K562 (cell line): ENCODE data around the gene FAM177B. TPM values are rescaled to one million over a fixed set of nuclear protein-coding genes. Genes with fewer than 3 reads are reported as not detected.

Source experiments
- CHAMP1 ChIP-seq: fragments of 450-650 bp; IDR thresholded peaks from 2 replicates; pipeline ENCODE4 v1.6.1; 2016; ENCODE audit warnings: mild to moderate bottlenecking
- E4F1 ChIP-seq: fragments of 250-450 bp; sonication (Bioruptor Pico); IDR thresholded peaks from 2 replicates; pipeline ENCODE4 v1.5.0; 2021; ENCODE audit warnings: mild to moderate bottlenecking, borderline replicate concordance
- ETV5 ChIP-seq: sonication (generic); formaldehyde crosslinking; IDR thresholded peaks from 2 replicates; pipeline ENCODE4 v1.4.0; 2020; ENCODE audit warnings: low read depth, mild to moderate bottlenecking, missing genetic modification reagents
- HDAC2 ChIP-seq: fragments of 450-650 bp; IDR thresholded peaks from 2 replicates; pipeline ENCODE4 v1.6.1; 2016; ENCODE audit warnings: mild to moderate bottlenecking
- MTA1 ChIP-seq: fragments of 450-650 bp; IDR thresholded peaks from 2 replicates; pipeline ENCODE4 v1.6.1; 2017; ENCODE audit warnings: borderline replicate concordance
- MYNN ChIP-seq, 2 experiments: sonication (generic); formaldehyde crosslinking in 1 of 2; IDR thresholded peaks; 2 replicates each; pipeline versions ENCODE4 v1.5.0 to v1.6.1; 2016 to 2020; ENCODE audit warnings: antibody characterized with exemption in 1 of 2, missing genetic modification reagents in 1 of 2
- PHB ChIP-seq: fragments of 250-450 bp; sonication (Bioruptor Pico); IDR thresholded peaks from 2 replicates; pipeline ENCODE4 v1.5.0; 2021
- PKNOX1 ChIP-seq: fragments of 450-650 bp; IDR thresholded peaks from 2 replicates; pipeline ENCODE4 v1.6.1; 2016
- PRDM10 ChIP-seq: fragments of 450-650 bp; IDR thresholded peaks from 2 replicates; pipeline ENCODE4 v1.6.1; 2018; ENCODE audit not compliant: partially characterized antibody
- PYGO2 ChIP-seq: fragments of 450-650 bp; IDR thresholded peaks from 2 replicates; pipeline ENCODE4 v1.6.1; 2016; ENCODE audit warnings: mild to moderate bottlenecking, missing genetic modification characterization, moderate library complexity, missing compliant biosample characterization
- RBM17 ChIP-seq: fragments of 200-400 bp; formaldehyde crosslinking; IDR thresholded peaks from 2 replicates; pipeline ENCODE4 v1.6.1; 2017; ENCODE audit warnings: low read depth, mild to moderate bottlenecking, low read length, borderline replicate concordance
- SETDB1 ChIP-seq: IDR thresholded peaks from one replicate; pipeline ENCODE4 v1.6.1; 2012; ENCODE audit warnings: low read length, control low read depth, inconsistent platforms
- SMAD4 ChIP-seq: fragments of 250-450 bp; sonication (Bioruptor Pico); conservative IDR thresholded peaks from 2 replicates; pipeline ENCODE4 v1.8.0; 2021; ENCODE audit warnings: inconsistent platforms, mild to moderate bottlenecking, moderate library complexity
- SP1 ChIP-seq: sonication (generic); formaldehyde crosslinking; IDR thresholded peaks from 2 replicates; pipeline ENCODE4 v1.8.1; 2022; ENCODE audit warnings: mild to moderate bottlenecking, missing genetic modification reagents
- TCFL5 ChIP-seq: fragments of 250-450 bp; sonication (Bioruptor Pico); conservative IDR thresholded peaks from 2 replicates; pipeline ENCODE4 v1.6.1; 2021; ENCODE audit warnings: mild to moderate bottlenecking, moderate library complexity, matching md5 sums
- ZEB2 ChIP-seq: fragments of 450-650 bp; IDR thresholded peaks from 2 replicates; pipeline ENCODE4 v1.6.1; 2016
- ZNF282 ChIP-seq: sonication (generic); formaldehyde crosslinking; IDR thresholded peaks from 2 replicates; pipeline ENCODE4 v1.8.1; 2023; ENCODE audit warnings: missing genetic modification reagents
- ZNF699 ChIP-seq: fragments of 250-450 bp; sonication (Bioruptor Pico); IDR thresholded peaks from 2 replicates; pipeline ENCODE4 v1.8.0; 2021; ENCODE audit warnings: mild to moderate bottlenecking, moderate library complexity; ENCODE audit not compliant: insufficient replicate concordance
- ZNF830 ChIP-seq: fragments of 250-450 bp; sonication (Bioruptor Pico); IDR thresholded peaks from 2 replicates; pipeline ENCODE4 v1.5.0; 2021; ENCODE audit warnings: mild to moderate bottlenecking
- polyA plus RNA-seq, 8 experiments: library from polyadenylated mRNA; depleted of rRNA in 4 of 8; stranded (reverse) in 5 of 8; unstranded in 3 of 8; fragments of >200 nt; fragmentation: Nextera tagmentation in 2 of 8; fragmentation: Illumina TruSeq in 1 of 8; extraction: Ambion mirVana in 2 of 8; extraction: Trizol in 1 of 8; gene quantifications; 2 replicates each; pipeline versions ENCODE4 v1.2.1 to v1.2.3, GENCODE V29; 2011 to 2014; ENCODE audit warnings: inconsistent platforms in 1 of 8, missing spikeins in 1 of 8
- total RNA-seq, 7 experiments: library from RNA; depleted of rRNA in 6 of 7; stranded (reverse); fragments of >200 nt in 6 of 7; fragmentation: Illumina TruSeq in 2 of 7; extraction: Trizol in 2 of 7; gene quantifications; 2 replicates each; pipeline versions ENCODE4 v1.2.1 to v1.2.3, GENCODE V29; 2011 to 2021; ENCODE audit warnings: low replicate concordance in 1 of 7

Gene FAM177B
- total and polyA plus RNA-seq, 9 of the 15 experiments (the other 6 are each of a cell fraction or from before 2014, with no cell fraction given) = not detected

GRCh38 chr1:222711319-222712252, 25.4 kb upstream of the FAM177B start (continued):
- TF ChIP-seq PRDM10 (peak; percentile 86), ZEB2 (no peak), TCFL5 (CRISPR knock-in tag) (no peak), SMAD4 (peak; percentile 96), HDAC2 (peak; percentile 46; the same call in 1 of the 2 replicates), ETV5 (CRISPR knock-in tag) (no peak; the same call in 1 of the 2 replicates), PKNOX1 (peak; percentile 67), ZNF282 (CRISPR knock-in tag) (no peak), ZNF699 (CRISPR knock-in tag) (no peak), CHAMP1 (no peak), ZNF830 (CRISPR knock-in tag) (no peak), SETDB1 (no peak), MYNN (IDR thresholded peaks at IDR 0.05) (no peak), MYNN (CRISPR knock-in tag; IDR thresholded peaks at IDR 0.05) (no peak), MTA1 (no peak), PHB (CRISPR knock-in tag) (no peak), SP1 (CRISPR knock-in tag) (peak; percentile 36), RBM17 (no peak), E4F1 (CRISPR knock-in tag) (no peak), PYGO2 (tag) (no peak)
